ENCODE results near the gene VEZT.
"Not testable (repeated sequence)": the region's sequence is repeated elsewhere in the genome, so short reads cannot be mapped to it uniquely, and the experiment has no call there.

- TF ChIP-seq CTCF, POLR2A (IDR thresholded peaks at IDR 0.05): not testable (repeated sequence)
These were observed 97.1 kb downstream of the VEZT start for GRCh38 chr12:95314756-95315155.
